HEK293T (cell line): ENCODE data around the gene TIMM29.

ENCODE experiments used
- CTCF ChIA-PET: fragments of 350-600 bp; formaldehyde crosslinking; extraction: SDS; loops from one replicate; lab custom pipeline; 2021; ENCODE audit warnings: antibody characterized with exemption, inconsistent platforms; lab: Yijun Ruan, JAX
- POLR2A ChIA-PET: fragments of 350-600 bp; formaldehyde crosslinking; extraction: SDS; loops from one replicate; lab custom pipeline; 2020; ENCODE audit warnings: antibody characterized with exemption, inconsistent platforms; lab: Yijun Ruan, JAX
- DNase-seq: peaks from one replicate; pipeline ENCODE4 v3.0.0; 2012; ENCODE audit warnings: mixed read lengths; ENCODE audit errors: extremely low spot score
- ARNT ChIP-seq: fragments of 450-650 bp; IDR thresholded peaks from 2 replicates; pipeline ENCODE4 v1.6.1; 2017; ENCODE audit warnings: mild to moderate bottlenecking
- BHLHE40 ChIP-seq: fragments of 450-650 bp; IDR thresholded peaks from 2 replicates; pipeline ENCODE4 v1.6.1; 2016; ENCODE audit warnings: mild to moderate bottlenecking, moderate library complexity, borderline replicate concordance
- CTBP1 ChIP-seq: fragments of 450-650 bp; IDR thresholded peaks from 2 replicates; pipeline ENCODE4 v1.6.1; 2016; ENCODE audit warnings: borderline replicate concordance
- ELF4 ChIP-seq: fragments of 450-650 bp; IDR thresholded peaks from 2 replicates; pipeline ENCODE4 v1.6.1; 2017; ENCODE audit warnings: antibody characterized with exemption
- FOXA1 ChIP-seq: fragments of 450-650 bp; IDR thresholded peaks from 2 replicates; pipeline ENCODE4 v1.6.1; 2016; ENCODE audit warnings: mild to moderate bottlenecking
- FOXK2 ChIP-seq: fragments of 450-650 bp; IDR thresholded peaks from 2 replicates; pipeline ENCODE4 v1.6.1; 2016; ENCODE audit warnings: mild to moderate bottlenecking
- FOXM1 ChIP-seq: fragments of 450-650 bp; IDR thresholded peaks from 2 replicates; pipeline ENCODE4 v1.6.1; 2017; ENCODE audit warnings: mild to moderate bottlenecking, borderline replicate concordance
- HDGF ChIP-seq: fragments of 450-650 bp; IDR thresholded peaks from 2 replicates; pipeline ENCODE4 v1.6.1; 2017; ENCODE audit warnings: antibody characterized with exemption, borderline replicate concordance
- L3MBTL2 ChIP-seq: fragments of 450-650 bp; conservative IDR thresholded peaks from 2 replicates; pipeline ENCODE4 v1.6.1; 2016; ENCODE audit warnings: mild to moderate bottlenecking
- LEF1 ChIP-seq: fragments of 450-650 bp; IDR thresholded peaks from 2 replicates; pipeline ENCODE4 v1.6.1; 2017; ENCODE audit warnings: mild to moderate bottlenecking, borderline replicate concordance
- NFRKB ChIP-seq: fragments of 450-650 bp; IDR thresholded peaks from 2 replicates; pipeline ENCODE4 v1.6.1; 2016; ENCODE audit warnings: mild to moderate bottlenecking, moderate library complexity
- SP1 ChIP-seq: fragments of 450-650 bp; IDR thresholded peaks from 2 replicates; pipeline ENCODE4 v1.6.1; 2017
- SUZ12 ChIP-seq: fragments of 450-650 bp; IDR thresholded peaks from 2 replicates; pipeline ENCODE4 v1.6.1; 2016; ENCODE audit warnings: mild to moderate bottlenecking
- TARDBP ChIP-seq: fragments of 450-650 bp; IDR thresholded peaks from 2 replicates; pipeline ENCODE4 v1.6.1; 2016
- ZNF384 ChIP-seq: fragments of 450-650 bp; IDR thresholded peaks from 2 replicates; pipeline ENCODE4 v1.6.1; 2016
- TF ChIP-seq, protein P1 (sequence below): fragments of 450-650 bp; IDR thresholded peaks from 2 replicates; pipeline ENCODE4 v1.6.1; 2016

Gene TIMM29

DNA sequence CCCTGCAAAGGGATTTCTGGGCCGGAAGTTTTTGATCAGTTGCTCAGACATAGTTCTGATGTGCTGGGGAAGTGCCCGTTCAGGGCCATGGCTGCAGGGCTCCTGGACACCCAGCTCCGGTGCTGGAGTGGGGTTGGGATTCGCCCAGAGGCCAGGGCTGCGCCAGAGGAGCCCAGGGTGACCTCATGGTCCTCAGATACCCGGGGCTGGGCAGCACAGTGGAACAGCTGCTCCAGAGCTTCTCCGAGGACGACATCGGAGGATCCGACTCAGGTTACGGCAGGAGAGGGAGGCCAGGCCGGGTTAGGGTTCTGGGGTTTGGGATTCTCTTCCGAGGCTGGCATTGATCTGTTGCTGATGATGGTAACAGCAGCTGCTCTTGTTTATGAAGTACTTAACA, 36.4 kb upstream of the TIMM29 start:
- no peak for TF ChIP-seq TARDBP
- TF ChIP-seq FOXM1, result no peak
- ChIA-PET CTCF (interaction anchor here (0.7 kb wide), 1 partner anchor 382 kb away, joined by 3 read pairs; no protein-coding TSS in a partner anchor), POLR2A (no interaction called here)
- no peak for DNase-seq

DNA sequence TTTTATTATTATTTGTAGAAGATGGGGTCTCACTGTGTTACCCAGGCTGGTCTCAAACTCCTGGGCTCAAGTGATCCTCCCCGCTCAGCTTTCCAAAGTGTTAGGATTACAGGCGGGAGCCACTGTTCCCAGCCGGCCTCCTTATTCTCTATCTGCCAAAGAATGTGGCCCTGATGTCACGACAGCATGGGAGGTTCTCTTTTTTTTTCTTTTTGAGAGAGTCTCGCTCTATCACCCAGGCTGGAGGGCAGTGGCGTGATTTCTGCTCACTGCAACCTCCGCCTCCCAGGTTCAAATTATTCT, 33.7 kb upstream of the TIMM29 start:
- DNase-seq, result no peak
- no peak for TF ChIP-seq FOXM1
- TF ChIP-seq BHLHE40, result no peak
- TF ChIP-seq CTBP1, result no peak
- TF ChIP-seq ELF4, result no peak
- TF ChIP-seq HDGF, result no peak
- TF ChIP-seq FOXK2, result no peak
- TF ChIP-seq FOXA1, result no peak
- no peak for TF ChIP-seq SP1
- no peak for TF ChIP-seq SUZ12
- TF ChIP-seq TARDBP, result no peak
- ChIA-PET POLR2A (interaction anchor here (1.6 kb wide), 1 partner anchor 23 kb away, joined by 5 read pairs; no protein-coding TSS in a partner anchor), CTCF (interaction anchor here (0.8 kb wide), 1 partner anchor 24 kb away, joined by 4 read pairs; no protein-coding TSS in a partner anchor)

DNA sequence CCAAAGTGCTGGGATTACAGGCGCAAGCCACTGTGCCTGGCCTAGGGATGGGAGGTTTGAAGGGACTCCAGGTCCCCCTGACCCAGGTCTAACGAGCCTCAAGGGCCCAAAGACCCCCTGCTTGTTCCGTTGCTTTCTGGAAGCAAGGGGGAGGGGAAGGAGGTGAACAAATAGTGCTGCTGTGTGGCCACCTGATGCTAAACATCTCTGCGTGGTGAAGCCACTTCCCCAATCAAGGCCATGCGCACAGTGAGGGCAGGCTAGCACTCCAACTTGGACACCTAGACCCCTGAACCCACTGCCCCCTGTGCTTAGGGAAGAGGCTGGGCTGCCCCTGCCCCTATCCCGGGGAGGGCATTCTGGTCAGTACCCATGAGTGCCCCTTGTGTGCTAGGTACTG, 33.2 kb upstream of the TIMM29 start:
- ChIA-PET POLR2A (interaction anchor here (1.0 to 1.6 kb wide), 2 partner anchors 23 to 34 kb away, joined by 4 to 5 read pairs; no protein-coding TSS in a partner anchor), CTCF (no interaction called here)
- no peak for TF ChIP-seq ELF4
- no peak for TF ChIP-seq BHLHE40
- no peak for TF ChIP-seq CTBP1
- no peak for DNase-seq

DNA sequence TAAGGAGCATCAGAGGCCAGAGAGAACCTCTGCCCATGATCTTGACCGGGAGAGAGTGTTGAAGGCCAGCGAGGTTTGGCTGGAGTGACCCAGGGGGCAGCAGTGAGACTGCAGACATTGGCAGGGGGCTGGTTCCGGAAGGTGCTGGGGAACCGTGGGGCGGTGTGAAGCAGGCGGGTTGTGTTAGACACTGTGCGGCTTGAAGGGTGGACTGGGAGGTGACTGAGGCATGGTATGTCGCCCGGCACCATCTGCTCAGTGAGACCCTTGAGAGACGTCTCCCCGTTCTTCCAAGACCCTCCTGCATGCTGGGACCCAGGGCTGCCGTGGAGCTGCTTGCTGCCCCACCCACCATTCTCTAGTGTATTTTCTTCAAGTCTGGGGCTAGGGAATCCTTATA, 32.7 kb upstream of the TIMM29 start:
- TF ChIP-seq FOXM1, result no peak
- no peak for TF ChIP-seq TARDBP
- no peak for TF ChIP-seq L3MBTL2
- TF ChIP-seq FOXA1, result no peak
- TF ChIP-seq NFRKB, result no peak
- no peak for TF ChIP-seq SUZ12
- TF ChIP-seq ARNT, result no peak
- no peak for TF ChIP-seq HDGF
- TF ChIP-seq BHLHE40, result no peak
- POLR2A ChIA-PET, result interaction anchor here (1.0 kb wide), 1 partner anchor 34 kb away, joined by 4 read pairs; no protein-coding TSS in a partner anchor
- DNase-seq, result no peak
- CTCF ChIA-PET, result no interaction called here

DNA sequence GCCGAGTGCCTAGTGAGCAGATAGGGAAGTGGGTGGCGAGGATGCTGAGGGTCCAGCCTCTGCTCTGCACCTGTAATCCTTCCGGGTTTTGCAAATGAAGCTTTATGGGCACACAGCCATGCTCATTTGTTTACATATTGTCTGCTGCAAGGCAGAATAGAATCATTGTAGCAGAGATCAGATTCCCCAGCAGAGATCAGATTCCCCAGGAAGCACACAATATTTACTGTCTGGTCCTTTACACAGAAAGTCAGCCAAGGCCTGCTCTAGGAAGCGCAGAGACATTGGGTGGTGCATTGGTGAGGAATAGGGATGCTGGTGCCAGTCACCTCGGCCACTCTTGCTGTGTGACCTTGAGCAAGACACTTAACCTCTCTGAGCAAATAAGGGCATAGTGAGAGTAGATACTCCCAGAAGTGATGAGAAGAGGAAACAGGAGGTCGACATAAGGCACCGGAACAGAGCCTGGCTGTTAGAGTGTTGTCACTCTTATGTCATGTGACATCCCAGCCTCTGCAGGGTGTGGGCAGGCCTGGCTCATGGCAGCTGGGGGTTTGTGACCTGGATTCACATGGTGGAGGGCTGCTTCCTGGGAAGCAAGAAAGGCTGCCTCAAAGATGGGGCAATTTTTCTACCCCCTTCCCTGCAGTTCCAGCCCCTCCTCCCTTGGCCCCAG, 31.6 kb upstream of the TIMM29 start:
- ChIA-PET POLR2A (no interaction called here), CTCF (interaction anchor here (0.6 kb wide), 1 partner anchor 411 kb away, joined by 7 read pairs; no protein-coding TSS in a partner anchor)
- no peak for DNase-seq
- TF ChIP-seq SUZ12 (no peak), ZNF384 (no peak), FOXM1 (no peak), NFRKB (no peak), LEF1 (no peak), L3MBTL2 (no peak), FOXK2 (no peak), CTBP1 (no peak), TARDBP (no peak), BHLHE40 (no peak), SP1 (no peak), HDGF (no peak)
- TF ChIP-seq, protein P1, sequence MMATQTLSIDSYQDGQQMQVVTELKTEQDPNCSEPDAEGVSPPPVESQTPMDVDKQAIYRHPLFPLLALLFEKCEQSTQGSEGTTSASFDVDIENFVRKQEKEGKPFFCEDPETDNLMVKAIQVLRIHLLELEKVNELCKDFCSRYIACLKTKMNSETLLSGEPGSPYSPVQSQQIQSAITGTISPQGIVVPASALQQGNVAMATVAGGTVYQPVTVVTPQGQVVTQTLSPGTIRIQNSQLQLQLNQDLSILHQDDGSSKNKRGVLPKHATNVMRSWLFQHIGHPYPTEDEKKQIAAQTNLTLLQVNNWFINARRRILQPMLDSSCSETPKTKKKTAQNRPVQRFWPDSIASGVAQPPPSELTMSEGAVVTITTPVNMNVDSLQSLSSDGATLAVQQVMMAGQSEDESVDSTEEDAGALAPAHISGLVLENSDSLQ, result no peak

DNA sequence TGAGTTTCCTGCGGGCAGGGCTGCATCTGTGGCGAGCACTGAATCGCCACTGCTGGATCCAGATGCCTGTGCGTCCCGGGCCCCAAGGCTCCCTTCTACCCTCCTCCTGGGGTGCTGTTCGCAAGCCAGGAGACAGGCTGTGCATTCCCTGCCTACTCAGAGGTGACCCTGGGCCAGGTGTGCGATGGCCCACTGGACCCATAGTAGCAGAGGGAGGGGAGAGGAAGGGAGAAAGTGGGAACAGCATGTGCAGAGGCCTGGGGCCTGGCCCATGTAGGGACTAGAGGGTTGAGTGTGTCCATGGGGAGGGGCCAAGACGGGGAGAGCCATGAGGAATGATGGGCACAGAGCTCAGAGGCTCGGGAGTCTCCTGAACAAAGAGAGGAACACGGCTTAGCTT, 30.0 kb upstream of the TIMM29 start:
- no peak for TF ChIP-seq ARNT
- no peak for TF ChIP-seq FOXK2
- TF ChIP-seq BHLHE40, result no peak
- TF ChIP-seq L3MBTL2, result no peak
- TF ChIP-seq TARDBP, result no peak
- no peak for TF ChIP-seq SUZ12
- TF ChIP-seq, protein P1, result no peak
- TF ChIP-seq ELF4, result no peak
- no peak for TF ChIP-seq FOXA1
- no peak for TF ChIP-seq ZNF384
- TF ChIP-seq NFRKB, result no peak
- TF ChIP-seq LEF1, result no peak
- ChIA-PET POLR2A (no interaction called here), CTCF (no interaction called here)
- no peak for DNase-seq

DNA sequence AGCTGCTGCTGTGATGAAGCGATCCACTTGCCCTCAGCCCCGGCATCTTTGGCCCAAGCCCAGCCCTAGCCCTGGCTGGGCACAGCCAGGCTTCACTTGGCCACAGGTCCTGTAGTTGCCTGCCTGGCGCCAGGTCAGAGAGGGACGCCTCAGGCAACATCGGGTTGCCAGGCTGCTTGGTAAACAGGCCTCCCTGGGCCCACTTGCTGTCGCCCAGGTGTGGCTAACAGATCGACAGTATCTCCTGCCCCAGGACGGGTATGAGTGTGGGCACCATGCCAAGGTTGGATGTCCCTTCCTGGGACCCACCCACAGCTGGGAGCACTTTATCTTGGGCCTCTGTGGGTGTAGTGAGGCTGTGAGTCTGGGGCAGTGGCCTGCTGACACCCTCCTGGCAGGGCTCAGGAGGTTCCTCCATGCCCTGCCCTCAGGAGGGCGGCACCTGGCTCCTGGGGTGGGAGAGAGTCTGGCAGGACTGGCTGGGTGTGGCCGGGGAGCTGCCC, 29.4 kb upstream of the TIMM29 start:
- TF ChIP-seq CTBP1 (no peak), NFRKB (no peak), TARDBP (no peak)
- TF ChIP-seq, protein P1, result no peak
- no peak for DNase-seq
- ChIA-PET POLR2A (no interaction called here), CTCF (interaction anchor here (0.5 kb wide), 1 partner anchor 106 kb away, joined by 3 read pairs; no protein-coding TSS in a partner anchor)
